H1 (cell line): ENCODE data around the gene ELL2.

Experiments used
- BRCA1 ChIP-seq: IDR thresholded peaks from 2 replicates; pipeline ENCODE4 v1.6.1; 2012; ENCODE audit warnings: low read depth, low read length, improper control_type of control experiment
- CREB1 ChIP-seq: IDR thresholded peaks from 2 replicates; pipeline ENCODE4 v1.6.1; 2012; ENCODE audit warnings: inconsistent platforms
- EGR1 ChIP-seq: IDR thresholded peaks from 2 replicates; pipeline ENCODE4 v1.6.1; 2011; ENCODE audit warnings: low read depth, low read length, borderline replicate concordance
- EP300 ChIP-seq, 2 experiments: IDR thresholded peaks; 1 replicate in 1 of 2; 2 replicates in 1 of 2; pipeline ENCODE4 v1.6.1; 2011 to 2012; ENCODE audit warnings: low read depth in 2 of 2, low read length in 2 of 2, mild to moderate bottlenecking in 2 of 2, borderline replicate concordance in 1 of 2, inconsistent platforms in 1 of 2, moderate library complexity in 1 of 2
- EZH2 ChIP-seq: fragments of 200-600 bp; sonication (generic); IDR thresholded peaks from 2 replicates; pipeline ENCODE4 v1.7.1; 2012; ENCODE audit warnings: low read depth, mild to moderate bottlenecking, moderate library complexity, low read length, inconsistent platforms; ENCODE audit not compliant: severe bottlenecking
- POLR2A ChIP-seq, 2 experiments: IDR thresholded peaks; 1 replicate in 1 of 2; 2 replicates in 1 of 2; pipeline ENCODE4 v1.6.1; 2011; ENCODE audit warnings: low read depth in 2 of 2, low read length in 2 of 2, mild to moderate bottlenecking in 2 of 2; ENCODE audit errors: control extremely low read depth in 1 of 2
- POLR2AphosphoS5 ChIP-seq: IDR thresholded peaks from 2 replicates; pipeline ENCODE4 v1.6.1; 2011; ENCODE audit warnings: low read depth, low read length
- RFX5 ChIP-seq: IDR thresholded peaks from 2 replicates; pipeline ENCODE4 v1.6.1; 2011; ENCODE audit warnings: low read depth, low read length, improper control_type of control experiment, borderline replicate concordance
- SIN3A ChIP-seq, 2 experiments: IDR thresholded peaks in 1 of 2; conservative IDR thresholded peaks in 1 of 2; 2 replicates each; pipeline ENCODE4 v1.6.1; 2011 to 2012; ENCODE audit warnings: low read length in 2 of 2, improper control_type of control experiment in 1 of 2, low read depth in 1 of 2, mild to moderate bottlenecking in 1 of 2
- SUZ12 ChIP-seq: fragments of 200-600 bp; sonication (generic); IDR thresholded peaks from 2 replicates; pipeline ENCODE4 v1.6.1; 2012; ENCODE audit warnings: mild to moderate bottlenecking, inconsistent platforms, low read length, moderate library complexity, mixed read lengths
- YY1 ChIP-seq: IDR thresholded peaks from 2 replicates; pipeline ENCODE4 v1.6.1; 2011; ENCODE audit warnings: low read depth, mild to moderate bottlenecking, low read length
- ZNF274 ChIP-seq: IDR thresholded peaks from 2 replicates; pipeline ENCODE4 v1.7.0; 2012; ENCODE audit warnings: low read length, borderline replicate concordance; ENCODE audit errors: extremely low read depth
- TF ChIP-seq, protein P1 (sequence below): IDR thresholded peaks from 2 replicates; pipeline ENCODE4 v1.6.1; 2012; ENCODE audit warnings: low read length, inconsistent platforms
- TF ChIP-seq, protein P2 (sequence below), 3 experiments: IDR thresholded peaks; 1 replicate in 2 of 3; 2 replicates in 1 of 3; pipeline versions ENCODE4 v1.5.1 to v1.6.1; 2011; ENCODE audit warnings: low read length in 3 of 3, mild to moderate bottlenecking in 3 of 3, inconsistent platforms in 2 of 3, low read depth in 1 of 3, moderate library complexity in 1 of 3; ENCODE audit not compliant: insufficient read depth in 1 of 3; ENCODE audit errors: control extremely low read depth in 1 of 3

DNA sequence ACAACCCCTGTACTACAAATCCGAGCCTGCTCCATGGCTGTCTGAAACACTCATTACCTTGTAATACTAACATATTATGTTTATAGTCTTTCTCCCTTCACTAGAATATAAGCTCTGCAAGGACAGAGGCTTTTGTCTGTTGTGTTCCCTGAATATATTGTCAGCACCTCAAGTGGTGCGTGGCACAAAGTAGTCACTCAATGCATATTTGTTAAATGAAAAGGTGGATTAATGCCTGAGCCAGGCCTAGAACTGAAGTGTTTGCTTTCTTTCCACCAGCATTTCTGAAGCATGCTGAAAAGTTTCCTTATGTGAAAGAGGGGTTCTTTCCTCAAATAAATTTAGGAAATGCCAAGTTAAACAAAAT lies 36.3 kb downstream of the ELL2 start:
- TF ChIP-seq ZNF274 = no peak
- TF ChIP-seq BRCA1 = no peak
- no peak for TF ChIP-seq RFX5
- TF ChIP-seq, protein P1, sequence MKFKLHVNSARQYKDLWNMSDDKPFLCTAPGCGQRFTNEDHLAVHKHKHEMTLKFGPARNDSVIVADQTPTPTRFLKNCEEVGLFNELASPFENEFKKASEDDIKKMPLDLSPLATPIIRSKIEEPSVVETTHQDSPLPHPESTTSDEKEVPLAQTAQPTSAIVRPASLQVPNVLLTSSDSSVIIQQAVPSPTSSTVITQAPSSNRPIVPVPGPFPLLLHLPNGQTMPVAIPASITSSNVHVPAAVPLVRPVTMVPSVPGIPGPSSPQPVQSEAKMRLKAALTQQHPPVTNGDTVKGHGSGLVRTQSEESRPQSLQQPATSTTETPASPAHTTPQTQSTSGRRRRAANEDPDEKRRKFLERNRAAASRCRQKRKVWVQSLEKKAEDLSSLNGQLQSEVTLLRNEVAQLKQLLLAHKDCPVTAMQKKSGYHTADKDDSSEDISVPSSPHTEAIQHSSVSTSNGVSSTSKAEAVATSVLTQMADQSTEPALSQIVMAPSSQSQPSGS = no peak
- TF ChIP-seq, protein P2, sequence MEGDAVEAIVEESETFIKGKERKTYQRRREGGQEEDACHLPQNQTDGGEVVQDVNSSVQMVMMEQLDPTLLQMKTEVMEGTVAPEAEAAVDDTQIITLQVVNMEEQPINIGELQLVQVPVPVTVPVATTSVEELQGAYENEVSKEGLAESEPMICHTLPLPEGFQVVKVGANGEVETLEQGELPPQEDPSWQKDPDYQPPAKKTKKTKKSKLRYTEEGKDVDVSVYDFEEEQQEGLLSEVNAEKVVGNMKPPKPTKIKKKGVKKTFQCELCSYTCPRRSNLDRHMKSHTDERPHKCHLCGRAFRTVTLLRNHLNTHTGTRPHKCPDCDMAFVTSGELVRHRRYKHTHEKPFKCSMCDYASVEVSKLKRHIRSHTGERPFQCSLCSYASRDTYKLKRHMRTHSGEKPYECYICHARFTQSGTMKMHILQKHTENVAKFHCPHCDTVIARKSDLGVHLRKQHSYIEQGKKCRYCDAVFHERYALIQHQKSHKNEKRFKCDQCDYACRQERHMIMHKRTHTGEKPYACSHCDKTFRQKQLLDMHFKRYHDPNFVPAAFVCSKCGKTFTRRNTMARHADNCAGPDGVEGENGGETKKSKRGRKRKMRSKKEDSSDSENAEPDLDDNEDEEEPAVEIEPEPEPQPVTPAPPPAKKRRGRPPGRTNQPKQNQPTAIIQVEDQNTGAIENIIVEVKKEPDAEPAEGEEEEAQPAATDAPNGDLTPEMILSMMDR (IDR thresholded peaks at IDR 0.05; ENCODE audit: control extremely low read depth in 1 of 3, insufficient read depth in 1 of 3, low read depth in 1 of 3, low read length in 3 of 3) = no peak
- TF ChIP-seq YY1 = no peak
- TF ChIP-seq CREB1 = no peak
- no peak for TF ChIP-seq SUZ12
- no peak for TF ChIP-seq EZH2
- TF ChIP-seq POLR2AphosphoS5 = no peak
- TF ChIP-seq SIN3A (conservative IDR thresholded peaks at IDR 0.05 in 1 of 2, IDR thresholded peaks at IDR 0.05 in 1 of 2; ENCODE audit: low read depth in 1 of 2, low read length in 2 of 2) = no peak
- TF ChIP-seq EP300 (IDR thresholded peaks at IDR 0.05; ENCODE audit: borderline replicate concordance in 1 of 2, low read depth in 2 of 2, low read length in 2 of 2) = no peak
- no peak for TF ChIP-seq EGR1
- TF ChIP-seq POLR2A (IDR thresholded peaks at IDR 0.05; ENCODE audit: control extremely low read depth in 1 of 2, low read depth in 2 of 2, low read length in 2 of 2) = no peak
